NCI-H146 treated with DMSO at 0.1 percent for 48 hours (cell line): ENCODE results near the gene MCF2.
"Not testable (repeated sequence)": the region's sequence is repeated elsewhere in the genome, so short reads cannot be mapped to it uniquely, and the experiment has no call there.

Source experiments
- DNase-seq: peaks from one replicate; lab custom pipeline; 2025; ENCODE audit not compliant: unreplicated experiment; lab: John Stamatoyannopoulos, UW

Gene MCF2, protein sequence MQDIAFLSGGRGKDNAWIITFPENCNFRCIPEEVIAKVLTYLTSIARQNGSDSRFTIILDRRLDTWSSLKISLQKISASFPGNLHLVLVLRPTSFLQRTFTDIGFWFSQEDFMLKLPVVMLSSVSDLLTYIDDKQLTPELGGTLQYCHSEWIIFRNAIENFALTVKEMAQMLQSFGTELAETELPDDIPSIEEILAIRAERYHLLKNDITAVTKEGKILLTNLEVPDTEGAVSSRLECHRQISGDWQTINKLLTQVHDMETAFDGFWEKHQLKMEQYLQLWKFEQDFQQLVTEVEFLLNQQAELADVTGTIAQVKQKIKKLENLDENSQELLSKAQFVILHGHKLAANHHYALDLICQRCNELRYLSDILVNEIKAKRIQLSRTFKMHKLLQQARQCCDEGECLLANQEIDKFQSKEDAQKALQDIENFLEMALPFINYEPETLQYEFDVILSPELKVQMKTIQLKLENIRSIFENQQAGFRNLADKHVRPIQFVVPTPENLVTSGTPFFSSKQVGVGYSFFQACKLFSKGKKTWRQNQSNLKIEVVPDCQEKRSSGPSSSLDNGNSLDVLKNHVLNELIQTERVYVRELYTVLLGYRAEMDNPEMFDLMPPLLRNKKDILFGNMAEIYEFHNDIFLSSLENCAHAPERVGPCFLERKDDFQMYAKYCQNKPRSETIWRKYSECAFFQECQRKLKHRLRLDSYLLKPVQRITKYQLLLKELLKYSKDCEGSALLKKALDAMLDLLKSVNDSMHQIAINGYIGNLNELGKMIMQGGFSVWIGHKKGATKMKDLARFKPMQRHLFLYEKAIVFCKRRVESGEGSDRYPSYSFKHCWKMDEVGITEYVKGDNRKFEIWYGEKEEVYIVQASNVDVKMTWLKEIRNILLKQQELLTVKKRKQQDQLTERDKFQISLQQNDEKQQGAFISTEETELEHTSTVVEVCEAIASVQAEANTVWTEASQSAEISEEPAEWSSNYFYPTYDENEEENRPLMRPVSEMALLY

DNA sequence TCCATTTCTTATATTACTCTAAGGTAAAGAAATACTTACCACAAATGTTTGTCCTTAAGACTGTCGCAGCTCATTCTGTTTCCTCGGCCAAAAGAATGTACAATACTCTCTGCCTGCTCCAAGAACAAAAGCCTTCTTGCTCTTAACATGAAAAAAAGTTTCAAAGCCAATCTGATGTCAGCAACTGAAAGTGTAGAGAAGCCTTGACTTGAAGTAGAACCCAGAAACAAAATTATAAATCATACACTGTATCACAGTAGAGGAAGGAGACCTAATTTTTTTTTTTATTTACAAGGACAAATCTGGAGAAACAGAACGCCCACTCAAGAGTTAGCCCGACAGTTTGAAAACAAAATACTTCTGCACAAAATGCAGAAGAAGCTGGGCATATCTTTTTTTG lies at the start of gene MCF2:
Gene MCF2 (minus strand): TSS at position 101 of the 400 bp plus-strand sequence. CDS start 56,423 bp downstream, outside the sequence.
- DNase-seq = no peak

DNA sequence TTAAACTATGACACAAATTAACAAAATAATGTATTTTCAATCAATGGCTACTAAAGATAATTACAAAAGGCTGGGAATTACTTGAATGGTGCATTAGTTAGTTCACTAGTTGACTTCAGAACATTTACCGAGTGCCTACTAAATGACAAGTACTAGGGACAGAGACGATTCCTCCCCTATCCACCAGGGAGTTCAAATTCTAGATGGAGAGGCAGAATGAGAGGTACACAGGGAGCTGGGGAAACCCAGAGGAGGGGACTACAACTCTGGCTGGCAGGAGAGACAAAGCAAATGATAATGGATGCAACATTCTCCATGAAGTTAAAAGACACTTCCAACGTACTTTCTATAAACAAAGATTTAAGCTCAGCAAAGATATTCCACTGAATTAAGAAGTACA lies 43.1 kb upstream of the MCF2 start:
- DNase-seq = no peak

DNA sequence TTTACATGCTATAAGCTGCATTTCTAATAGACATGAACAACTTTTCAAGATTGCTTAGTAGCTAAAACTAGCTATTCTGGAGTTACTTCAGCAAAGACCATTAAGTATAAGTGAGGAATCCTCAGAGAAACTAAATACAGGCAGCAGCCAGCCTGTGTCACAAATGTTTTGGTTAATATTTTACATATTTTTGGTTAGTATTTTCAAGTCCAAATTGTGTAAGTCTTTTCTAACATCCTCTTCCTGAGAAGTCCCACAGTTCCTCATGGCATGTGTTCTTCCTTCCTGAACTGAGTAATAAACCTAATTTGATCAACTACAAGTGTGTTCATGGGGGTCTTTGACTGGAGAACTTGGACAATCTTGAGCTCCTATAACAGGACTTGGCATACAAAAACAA lies 42.4 kb upstream of the MCF2 start:
- DNase-seq = no peak

DNA sequence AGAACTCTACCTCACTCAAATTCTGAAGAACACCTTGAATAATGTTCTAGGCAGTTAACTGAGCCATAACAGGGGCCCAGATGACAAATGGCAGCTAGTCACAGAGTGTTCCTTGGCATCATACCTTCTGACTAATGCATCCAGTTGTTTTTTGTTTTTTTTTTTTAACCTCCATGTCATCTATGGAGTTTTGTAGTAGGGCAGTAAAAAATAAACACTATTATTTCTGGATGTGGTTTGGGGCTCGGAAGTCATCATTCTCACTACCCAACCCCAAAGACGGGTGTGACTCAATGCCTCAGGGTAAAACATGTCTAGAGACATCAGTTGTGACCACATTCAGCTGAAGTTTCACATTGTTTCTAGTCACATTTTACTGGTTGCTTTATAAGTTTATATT lies 31.2 kb upstream of the MCF2 start:
- DNase-seq = no peak

DNA sequence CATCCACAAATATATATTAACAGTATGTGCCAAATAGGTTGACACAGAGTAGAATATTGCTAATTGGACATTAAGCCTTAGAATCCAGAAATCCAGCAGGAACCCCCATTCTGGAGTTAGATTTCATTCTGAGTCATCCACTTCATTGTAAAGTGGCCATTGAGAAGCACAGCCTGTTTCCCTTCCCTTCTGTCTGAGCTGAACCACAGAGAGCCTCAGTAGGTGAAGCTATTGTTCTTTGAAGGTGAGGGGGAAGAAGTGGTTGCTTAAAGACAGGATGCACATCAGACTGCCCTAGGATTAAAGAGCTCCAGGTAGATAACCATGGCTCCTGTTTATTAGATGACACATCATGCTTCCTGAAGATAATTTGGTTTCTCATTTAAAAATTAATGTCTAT lies 30.6 kb upstream of the MCF2 start:
- no peak for DNase-seq

DNA sequence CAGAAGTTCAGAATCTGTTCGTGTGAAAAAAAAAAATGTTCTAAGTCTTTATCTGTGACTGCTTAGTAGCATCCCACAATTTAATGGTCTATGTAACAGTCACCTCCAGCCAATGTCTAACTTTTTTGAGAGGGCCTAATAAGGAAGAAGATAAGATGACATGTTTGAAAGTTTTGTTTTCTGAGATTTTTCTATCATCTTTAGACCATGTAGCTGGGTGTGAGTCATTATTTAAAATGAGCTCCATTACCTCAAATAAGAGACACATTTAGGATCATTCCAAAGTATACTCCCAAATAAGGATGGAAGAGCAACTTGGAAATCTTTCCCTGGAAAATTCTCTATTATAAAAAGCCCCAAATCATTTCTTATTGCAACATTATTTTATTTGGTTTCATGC lies 28.2 kb upstream of the MCF2 start:
- DNase-seq = no peak

DNA sequence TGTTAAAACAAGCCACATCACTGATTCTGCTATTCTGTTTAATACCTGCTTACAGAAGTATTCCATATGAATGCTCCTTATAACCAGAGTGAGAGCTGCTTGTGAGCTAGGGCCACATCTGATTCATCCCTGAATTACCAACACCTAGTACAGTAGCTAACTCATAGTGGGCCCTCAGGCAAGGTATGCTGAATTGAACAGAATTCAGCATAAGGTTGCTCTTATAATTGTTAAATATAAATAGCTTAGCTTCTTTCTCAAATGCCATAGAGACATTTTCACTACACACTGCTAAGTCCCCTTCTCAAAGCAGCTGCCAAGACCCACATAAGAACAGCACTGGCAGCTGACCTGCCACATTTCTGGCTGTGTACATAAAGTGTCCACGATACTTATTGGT lies 27.0 kb upstream of the MCF2 start:
- no peak for DNase-seq

DNA sequence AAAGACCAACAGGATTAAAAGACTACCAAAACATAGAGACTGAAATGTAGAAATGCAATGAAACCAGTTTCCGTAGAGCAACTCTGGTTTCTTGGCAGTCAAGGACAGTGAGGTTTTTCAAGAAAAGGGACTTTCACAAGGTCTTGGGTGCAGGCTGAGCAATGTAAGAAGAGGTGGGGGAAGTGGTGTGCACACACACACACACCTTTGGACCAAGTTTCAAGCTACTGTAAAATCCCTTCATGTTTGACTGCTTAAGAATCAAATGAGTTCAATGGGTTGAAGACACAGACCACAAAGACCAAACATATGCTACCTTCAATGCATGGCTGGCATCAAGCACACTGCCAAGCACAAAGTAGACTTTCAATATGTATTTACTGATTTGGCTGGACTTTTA lies 17.8 kb upstream of the MCF2 start:
- DNase-seq = no peak

DNA sequence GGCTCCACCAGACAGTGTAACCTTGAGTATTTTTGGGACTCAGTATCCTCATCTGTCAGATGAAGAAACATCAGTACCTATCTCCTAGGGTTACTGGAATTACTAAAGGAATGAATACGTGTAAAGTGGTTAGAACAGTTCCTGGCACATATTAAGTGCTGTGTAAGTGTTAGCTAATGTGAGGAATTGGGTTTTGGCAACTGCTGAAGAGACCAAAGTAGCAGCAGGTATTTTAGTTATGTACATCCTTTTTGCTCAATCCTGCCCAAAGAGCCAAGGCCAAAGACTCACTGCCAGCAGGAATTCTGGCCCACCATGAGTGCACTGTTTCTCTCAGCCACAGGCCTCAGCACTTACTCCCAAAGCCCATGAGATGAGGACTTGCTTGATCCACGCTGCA lies 16.7 kb upstream of the MCF2 start:
- DNase-seq = no peak

DNA sequence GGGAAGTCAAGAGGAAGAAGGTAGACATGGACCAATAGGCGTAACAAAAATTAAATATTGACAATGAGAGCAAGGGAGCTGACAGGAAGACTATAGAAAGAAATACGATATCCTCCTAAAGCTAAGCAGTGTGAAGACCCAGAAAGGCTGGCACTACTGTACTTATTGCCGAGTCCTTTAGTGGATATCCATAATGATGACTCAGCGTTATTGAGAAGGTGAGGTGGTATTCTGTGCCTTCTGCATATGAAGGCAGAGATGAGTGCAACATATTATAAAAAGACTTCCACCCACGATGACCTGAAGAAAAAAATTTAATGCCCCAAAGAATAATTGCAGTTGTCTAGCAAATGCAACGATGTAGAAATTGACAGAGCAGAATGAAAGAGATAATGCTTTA lies 13.0 kb upstream of the MCF2 start:
- DNase-seq = no peak

DNA sequence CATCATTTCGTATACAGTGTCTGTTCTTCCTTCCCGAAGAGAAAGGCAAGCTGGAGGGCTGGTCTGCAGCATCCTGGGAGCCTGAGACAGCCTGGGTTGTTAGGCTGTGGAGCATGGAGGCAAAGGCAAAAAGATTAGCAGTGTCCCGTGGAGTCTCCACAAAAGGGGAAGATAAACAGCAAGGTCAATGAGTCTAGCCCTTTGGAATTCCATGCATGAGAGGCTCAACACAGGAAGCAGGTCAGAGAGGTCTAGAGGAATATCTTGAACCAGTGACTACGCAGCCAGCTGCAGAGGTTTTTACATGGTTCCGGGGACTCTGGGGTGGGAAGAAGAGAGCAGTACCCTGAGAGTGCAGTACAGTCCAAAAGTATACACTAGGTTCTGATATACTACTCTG lies 12.2 kb upstream of the MCF2 start:
- DNase-seq = no peak

DNA sequence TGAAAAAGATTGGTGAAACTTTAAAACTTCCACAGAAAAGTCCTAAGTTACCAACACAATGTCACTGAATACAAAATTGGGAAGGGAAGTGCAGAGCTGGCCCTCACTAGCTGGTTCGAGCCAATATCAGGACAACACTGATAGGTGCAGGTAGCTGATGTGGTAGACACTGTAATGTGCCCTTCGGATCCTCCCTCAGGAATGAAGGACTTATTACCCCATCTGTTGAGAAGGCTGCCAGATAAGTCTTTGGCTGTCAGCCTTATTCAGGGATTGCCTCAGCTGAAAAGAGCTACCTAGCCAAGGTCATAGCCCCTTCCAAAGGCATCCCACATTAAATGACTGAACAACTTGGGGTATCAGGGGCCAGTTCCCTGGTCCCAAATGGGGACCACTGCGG lies 5.3 kb downstream of the MCF2 start:
- DNase-seq = no peak

DNA sequence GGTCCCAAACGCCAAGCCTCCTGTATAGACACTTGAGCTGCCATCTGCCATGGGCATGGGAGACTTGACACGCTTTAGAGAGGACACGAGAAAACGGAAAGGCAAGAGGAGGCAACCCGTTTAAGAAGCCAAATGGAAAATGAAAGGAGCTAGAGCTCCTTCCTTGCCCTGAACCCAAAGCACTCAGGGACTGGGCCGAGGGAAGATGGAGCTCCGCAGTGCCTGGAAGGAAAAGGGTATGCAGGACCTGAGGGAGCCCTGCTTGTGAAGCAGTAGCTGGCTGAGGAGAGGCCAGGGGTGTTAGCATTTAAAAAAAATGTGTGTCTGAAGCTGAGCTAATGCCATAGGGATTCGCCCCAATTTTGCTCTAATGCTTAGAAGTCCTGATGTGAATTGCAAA lies 15.1 kb downstream of the MCF2 start:
- no peak for DNase-seq

DNA sequence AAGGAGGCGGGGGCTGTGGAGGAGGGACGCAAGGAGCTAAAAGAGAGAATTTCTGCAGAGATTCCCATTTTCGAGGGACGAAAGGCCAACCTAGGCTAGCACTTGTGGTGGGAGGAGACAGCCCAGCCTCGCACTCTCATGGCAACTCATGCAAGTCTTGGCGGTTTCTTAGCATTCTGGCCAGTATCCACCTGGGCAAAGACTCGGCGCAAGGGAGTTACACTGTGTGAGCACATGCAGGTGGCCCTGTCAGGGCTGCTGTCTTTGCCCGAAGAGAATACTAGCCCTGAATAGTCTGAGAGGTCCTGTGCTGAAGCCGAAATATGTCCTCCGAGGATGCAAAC lies 15.5 kb downstream of the MCF2 start:
- no peak for DNase-seq

DNA sequence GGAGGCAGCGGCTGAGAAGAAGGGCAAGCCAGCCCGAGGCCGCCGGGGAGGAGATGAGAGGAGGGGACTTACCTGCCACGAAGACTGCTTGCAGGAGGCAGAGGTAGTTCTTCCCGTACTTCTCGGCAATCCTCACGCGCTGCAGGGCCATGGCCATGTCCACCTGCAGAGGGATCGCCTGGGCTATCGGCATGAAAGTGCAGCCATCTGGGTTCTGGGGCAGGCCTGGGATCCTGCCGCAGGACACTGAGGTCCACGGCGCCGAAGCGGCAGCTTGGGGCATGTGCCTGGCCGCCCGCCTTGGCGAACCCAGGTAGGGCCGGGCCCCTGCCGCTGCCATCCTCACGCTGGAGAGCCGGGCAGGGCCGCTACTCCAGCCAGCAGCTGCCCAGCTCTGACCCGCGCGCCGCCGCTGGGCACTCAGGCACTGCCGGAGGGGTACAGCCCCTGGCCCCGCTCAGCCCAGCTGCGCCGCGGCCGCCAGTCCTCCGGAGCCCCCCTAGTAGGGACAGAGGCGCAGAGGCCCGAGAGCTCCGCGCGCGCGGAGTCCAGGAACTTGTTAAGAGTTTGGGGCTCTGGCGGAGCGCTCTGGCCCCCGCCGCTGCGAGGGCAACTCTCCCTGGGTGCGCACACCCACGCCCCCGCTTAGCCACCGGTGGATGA lies 16.0 kb downstream of the MCF2 start:
- no peak for DNase-seq

DNA sequence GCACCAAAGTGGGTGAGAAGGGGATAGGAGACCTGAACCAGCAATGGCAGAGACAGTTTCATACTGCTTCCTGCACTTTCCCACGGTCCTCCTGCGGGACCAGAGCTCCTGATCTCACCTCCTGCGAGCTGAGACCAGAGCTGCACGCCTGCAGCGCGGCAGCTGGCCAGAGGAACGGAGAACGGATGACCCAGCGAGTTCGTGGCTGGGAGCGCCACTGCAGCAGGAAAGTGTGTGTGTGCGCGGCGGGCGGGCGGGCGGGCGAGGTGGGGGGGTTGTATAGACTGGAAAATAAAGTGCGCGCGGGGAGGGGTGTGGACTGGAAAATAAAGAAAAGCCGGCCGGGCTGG lies 16.5 kb downstream of the MCF2 start:
- DNase-seq = no peak

DNA sequence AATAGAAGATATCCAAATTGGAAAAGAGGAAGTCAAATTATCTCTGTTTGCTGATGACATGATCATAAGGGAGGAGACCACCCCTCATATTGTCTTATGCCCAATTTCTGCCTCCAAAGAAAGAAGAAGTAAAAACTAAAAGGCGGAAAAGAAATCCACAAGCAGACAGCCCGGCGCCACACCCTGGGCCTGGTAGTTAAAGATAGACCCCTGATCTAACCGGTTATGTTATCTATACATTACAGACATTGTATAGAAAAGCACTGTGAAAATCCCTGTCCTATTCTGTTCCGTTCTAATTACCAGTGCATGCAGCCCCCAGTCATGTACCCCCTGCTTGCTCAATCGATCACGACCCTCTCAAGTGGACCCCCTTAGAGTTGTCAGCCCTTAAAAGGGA lies 22.8 kb downstream of the MCF2 start:
- not testable (repeated sequence) for DNase-seq

DNA sequence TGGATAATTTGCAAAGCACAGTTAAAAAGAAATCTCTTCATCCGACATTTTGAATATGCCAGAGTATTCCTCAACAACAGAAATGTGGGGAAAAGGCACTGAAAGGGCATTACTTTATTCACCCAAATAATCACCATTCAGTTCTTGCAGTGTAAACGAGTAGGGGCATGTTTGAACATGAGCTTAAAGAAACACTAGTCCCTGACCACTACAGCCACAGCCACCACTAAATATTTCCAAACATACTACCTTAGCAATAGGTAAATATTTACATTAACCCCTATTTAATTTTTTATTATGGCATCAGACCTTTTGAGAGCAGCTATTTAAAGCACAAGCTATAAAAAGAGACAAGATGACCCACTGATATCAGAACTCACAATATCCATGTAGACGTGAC lies 27.6 kb downstream of the MCF2 start:
- no peak for DNase-seq

DNA sequence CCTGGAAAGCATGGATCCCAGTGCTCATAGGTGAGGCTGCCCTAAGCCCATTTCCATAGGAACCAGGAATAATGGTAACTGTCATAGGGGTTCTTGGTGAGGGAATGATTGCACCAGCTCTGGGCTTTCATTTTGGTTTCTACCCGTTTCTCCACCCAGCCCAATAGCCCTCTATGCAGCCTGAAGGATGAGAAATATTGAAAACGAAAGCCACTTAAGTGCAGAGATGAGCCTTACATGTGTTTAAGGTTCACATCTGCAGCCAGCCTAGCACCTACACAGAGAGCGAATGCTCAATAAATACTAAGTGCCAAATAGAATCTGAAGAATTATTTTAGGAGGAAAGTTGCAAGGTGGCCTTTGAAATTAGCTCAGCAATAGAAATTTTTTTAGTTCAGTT lies 60.4 kb downstream of the MCF2 start:
- DNase-seq = no peak

DNA sequence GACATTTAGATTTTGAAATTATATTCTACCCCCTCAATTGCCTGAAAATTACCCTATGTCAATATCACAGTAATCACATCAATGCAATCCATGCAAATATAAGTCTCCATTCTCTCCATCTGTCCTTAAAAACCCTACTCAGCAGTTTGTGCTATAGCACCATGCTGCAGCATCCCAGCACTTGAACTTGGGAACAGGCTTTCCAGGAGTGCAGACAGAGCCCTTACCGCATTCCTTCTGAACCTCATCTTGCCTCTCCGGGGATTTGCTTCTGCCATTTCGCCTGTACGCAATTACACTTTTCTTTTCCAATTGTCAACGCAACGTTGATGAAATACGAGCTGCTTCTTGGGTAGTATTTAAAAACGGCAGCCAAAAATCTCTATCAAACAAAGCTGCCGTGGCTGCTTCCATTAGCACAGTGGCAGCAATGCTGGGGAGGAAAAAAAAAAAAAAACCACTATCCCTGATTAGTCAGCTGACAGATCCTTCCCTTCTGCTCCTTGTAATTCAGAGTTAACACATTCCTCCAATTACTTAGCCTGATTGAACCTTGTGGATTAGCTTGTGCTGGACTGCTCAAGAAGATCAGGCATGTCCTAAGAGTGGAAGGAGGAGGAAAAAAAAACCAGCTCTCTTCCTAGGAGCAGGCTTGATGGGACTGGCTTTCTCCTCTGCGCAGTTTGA lies 65.6 kb downstream of the MCF2 start:
- no peak for DNase-seq

DNA sequence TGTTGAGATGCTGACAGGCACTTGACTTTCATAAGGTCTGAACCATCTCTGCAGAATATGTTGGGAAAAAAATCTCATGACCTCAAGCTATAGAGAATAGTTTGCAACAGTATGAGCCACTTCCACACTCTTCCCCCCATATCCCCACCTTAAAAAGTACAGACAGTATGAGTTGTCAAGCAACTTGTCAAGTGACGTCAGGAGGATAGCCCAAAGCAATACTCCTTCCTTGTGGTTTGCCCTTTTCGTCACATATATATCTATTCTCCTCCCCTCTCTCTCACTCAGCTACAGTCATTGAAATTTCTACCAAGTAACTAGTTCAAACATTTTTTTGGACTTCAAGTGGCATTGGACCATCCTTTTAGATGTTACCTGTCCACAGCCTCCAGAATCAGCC lies 67.7 kb downstream of the MCF2 start:
- DNase-seq = no peak
